Lung (tissue), 12 donors: ENCODE data around the gene RIN3. TPM values are rescaled to one million over a fixed set of nuclear protein-coding genes. Genes with fewer than 3 reads are reported as not detected.

Experiments
- ATAC-seq: fragments of 200-7000 bp; cut with Tn5 transposase; one replicate; pipeline ENCODE4 v1.9.1; 2020; ENCODE audit warnings: moderate number of reproducible peaks; ENCODE audit not compliant: insufficient read depth, low FRiP score
- DNase-seq, 3 donors: peaks; one replicate each; pipeline ENCODE4 v3.0.0-alpha.2; 2013 to 2017
- H3K27ac ChIP-seq, 2 donors: one replicate each; pipeline ENCODE4 v1.5.1; 2013; ENCODE audit warnings: mild to moderate bottlenecking in 2 of 2, moderate library complexity in 2 of 2, control low read depth in 1 of 2, inconsistent platforms in 1 of 2, low read depth in 1 of 2, low read length in 1 of 2
- H3K27me3 ChIP-seq, 3 donors: one replicate each; pipeline ENCODE4 v1.5.1; 2013; ENCODE audit warnings: low read length in 2 of 3; ENCODE audit not compliant: control insufficient read depth in 3 of 3, insufficient read depth in 3 of 3
- H3K36me3 ChIP-seq, 4 donors: one replicate each; pipeline ENCODE4 v1.5.1; 2013; ENCODE audit warnings: low read length in 4 of 4, mild to moderate bottlenecking in 1 of 4, moderate library complexity in 1 of 4; ENCODE audit not compliant: control insufficient read depth in 4 of 4, insufficient read depth in 4 of 4
- H3K4me1 ChIP-seq, 5 donors: one replicate each; pipeline ENCODE4 v1.5.1; 2013; ENCODE audit warnings: low read length in 5 of 5, mild to moderate bottlenecking in 2 of 5, moderate library complexity in 1 of 5; ENCODE audit not compliant: control insufficient read depth in 5 of 5, insufficient read depth in 5 of 5
- H3K4me3 ChIP-seq: one replicate; pipeline ENCODE4 v1.5.1; 2013; ENCODE audit warnings: mild to moderate bottlenecking, control low read depth, moderate library complexity
- H3K9ac ChIP-seq, 2 donors: one replicate each; pipeline ENCODE4 v1.5.1; 2013; ENCODE audit warnings: low read length in 2 of 2, control low read depth in 1 of 2; ENCODE audit not compliant: insufficient read depth in 1 of 2
- H3K9me3 ChIP-seq, 4 donors: one replicate each; pipeline ENCODE4 v1.5.1; 2013; ENCODE audit warnings: low read length in 3 of 4, mild to moderate bottlenecking in 1 of 4, moderate library complexity in 1 of 4; ENCODE audit not compliant: control insufficient read depth in 4 of 4, insufficient read depth in 3 of 4
- CTCF ChIP-seq: IDR thresholded peaks from 2 replicates; pipeline ENCODE4 v1.5.1; 2012; ENCODE audit warnings: mild to moderate bottlenecking; ENCODE audit errors: control extremely low read depth, extremely low read depth
- WGBS, 2 donors: extraction: QIAGEN DNeasy Blood & Tissue Kit; methylation state at CpG; one replicate each; pipeline ENCODE4 v1.1.7; 2013; 5-methylcytosine and 5-hydroxymethylcytosine counted together
- polyA plus RNA-seq, 2 donors: library from polyadenylated mRNA; stranded (reverse); fragments of 200-250 nt; gene quantifications; one replicate each; pipeline ENCODE4 v1.2.1, GENCODE V29; 2013
- total RNA-seq, 2 donors: library from RNA; depleted of rRNA in 1 of 2; stranded (reverse); fragments of >200 nt in 1 of 2; gene quantifications; one replicate each; pipeline ENCODE4 v1.2.1, GENCODE V29; 2014 to 2021
- donor health status: control.
- donor health status: control.
- donor health status: Bipolar disorder and iron deficiency.
- donor health status: healthy.
- donor health status: DM: yes; HTN: yes; CAD: no.

The RIN3 gene
- total and polyA plus RNA-seq, 4 donors, result 19.3 to 55.5 (median 40.2) TPM

- Histone ChIP-seq H3K9me3 (peaks cover 0 to 3% (median 0%) of the 10 kb centered on the region in 4 donors), H3K36me3 (peaks cover 0 to 47% (median 24%) of the 10 kb centered on the region in 4 donors), H3K27ac (no peak overlapping the region), H3K9ac (no peak overlapping the region), H3K4me3 (no peak overlapping the region), H3K4me1 (no peaks in the 10 kb centered on the region), H3K27me3 (no peaks in the 10 kb centered on the region)
- 33 to 36% methylated on average over 13 of the region's 13 CpGs for WGBS, 2 donors
- ATAC-seq, result peak; percentile 81
- peak; percentile 80 to 83 (median 81) for DNase-seq
- TF ChIP-seq CTCF, result peak; percentile 95
Measured at GRCh38 chr14:92680781-92681650, 167.4 kb downstream of the RIN3 start.

DNA sequence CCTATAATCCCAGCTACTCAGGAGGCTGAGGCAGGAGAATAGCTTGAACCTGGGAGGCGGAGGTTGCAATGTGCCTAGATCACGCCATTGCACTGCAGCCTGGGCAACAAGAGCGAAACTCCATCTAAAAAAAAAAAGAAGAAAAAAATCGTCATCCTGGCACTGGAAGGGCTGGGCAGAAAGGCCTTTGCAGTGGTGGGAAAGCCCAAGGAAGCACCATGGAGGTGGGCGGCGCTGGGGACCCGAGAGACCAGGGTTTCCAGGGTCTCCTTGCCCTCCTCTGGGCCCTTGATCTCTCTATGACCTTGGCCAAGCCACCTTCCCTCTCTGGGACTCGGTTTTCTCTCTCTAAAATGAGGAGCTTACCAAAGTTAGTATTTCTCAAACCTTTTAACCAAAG lies 169.5 kb downstream of the RIN3 start:
- Histone ChIP-seq H3K4me3 (no peak overlapping the region), H3K4me1 (peaks cover 0 to 4% (median 0%) of the 10 kb centered on the region in 5 donors), H3K36me3 (peaks cover 0 to 41% (median 13%) of the 10 kb centered on the region in 4 donors), H3K9me3 (peaks cover 0 to 3% (median 0%) of the 10 kb centered on the region in 4 donors), H3K27me3 (peaks cover 0 to 4% (median 0%) of the 10 kb centered on the region in 3 donors), H3K9ac (no peak overlapping the region), H3K27ac (no peak overlapping the region)
- WGBS, 2 donors, result 95 to 96% methylated on average over 8 of the region's 8 CpGs
- no peak for TF ChIP-seq CTCF
- DNase-seq (no peak), ATAC-seq (no peak)

DNA sequence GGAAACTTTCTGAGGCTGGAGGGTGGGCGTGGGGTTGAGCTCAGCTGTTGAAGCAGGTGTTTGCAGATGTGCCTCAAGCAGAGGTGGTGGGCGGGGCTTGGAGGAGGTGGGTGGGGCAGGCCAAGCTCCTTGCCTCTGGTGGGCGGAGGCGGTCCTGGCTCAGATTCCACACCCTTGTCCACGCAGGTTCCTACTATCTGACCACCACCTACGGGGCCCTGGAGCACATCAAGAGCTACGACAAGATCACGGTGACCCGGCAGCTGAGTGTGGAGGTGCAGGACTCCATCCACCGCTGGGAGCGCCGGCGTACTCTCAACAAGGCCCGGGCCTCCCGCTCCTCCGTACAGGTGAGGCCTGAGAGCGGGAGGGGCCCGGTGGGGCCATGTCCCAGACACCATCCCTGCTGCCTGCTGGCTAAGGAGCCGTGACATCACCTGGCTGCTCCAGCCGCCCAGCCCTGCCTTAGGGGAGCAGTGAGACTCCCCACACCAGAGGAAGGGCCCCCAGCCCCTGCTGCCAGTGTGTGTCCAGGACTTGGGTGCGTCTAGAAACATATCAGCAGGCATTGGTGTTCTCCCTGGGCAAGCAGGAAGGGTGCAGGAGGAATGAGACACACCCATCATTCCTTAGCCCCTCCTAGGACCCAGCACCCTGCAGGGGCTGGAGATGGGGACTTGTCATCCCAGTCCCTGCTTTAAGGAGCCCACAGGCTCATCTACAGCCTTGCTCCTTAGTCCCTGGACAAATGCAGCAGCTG lies 171.4 kb downstream of the RIN3 start:
- peaks cover 0 to 4% (median 0%) of the 10 kb centered on the region in 3 donors for H3K27me3 ChIP-seq
- H3K4me3 ChIP-seq, result no peak overlapping the region
- peaks cover 0 to 36% (median 9%) of the 10 kb centered on the region in 4 donors for H3K36me3 ChIP-seq
- H3K9me3 ChIP-seq, result peaks cover 0 to 3% (median 0%) of the 10 kb centered on the region in 4 donors
- H3K4me1 ChIP-seq, result peaks cover 0 to 4% (median 0%) of the 10 kb centered on the region in 5 donors
- no peak overlapping the region for H3K9ac ChIP-seq
- ATAC-seq (no peak), DNase-seq (no peak)
- no peak for TF ChIP-seq CTCF
- no peak overlapping the region for H3K27ac ChIP-seq
- 90 to 95% methylated on average over 21 of the region's 21 CpGs for WGBS, 2 donors
